ENCODE data around the gene RUVBL2.
A peak's percentile ranks its signal among the peaks of the same experiment; 100 is the strongest.
"Not testable (repeated sequence)": the region's sequence is repeated elsewhere in the genome, so short reads cannot be mapped to it uniquely, and the experiment has no call there.

RUVBL2 gene

GRCh38 chr19:49010453-49010852 is 16.8 kb downstream of the RUVBL2 start:
- TF ChIP-seq GATA1 (IDR thresholded peaks at IDR 0.05; ENCODE audit: low read depth, low read length): no peak
- no peak for TF ChIP-seq POLR2A (IDR thresholded peaks at IDR 0.05; ENCODE audit: low read length)
- no peak for DNase-seq

- DNase-seq: no peak
- TF ChIP-seq GATA1 (IDR thresholded peaks at IDR 0.05; ENCODE audit: low read depth, low read length): no peak
- no peak for TF ChIP-seq POLR2A (IDR thresholded peaks at IDR 0.05; ENCODE audit: low read length)
Observed at GRCh38 chr19:49011194-49011593, 17.5 kb downstream of the RUVBL2 start.

GRCh38 chr19:49014123-49014869 is 20.6 kb downstream of the RUVBL2 start:
- no peak for DNase-seq
- TF ChIP-seq GATA1 (IDR thresholded peaks at IDR 0.05; ENCODE audit: low read depth, low read length): no peak
- no peak for TF ChIP-seq POLR2A (IDR thresholded peaks at IDR 0.05; ENCODE audit: low read length)

- TF ChIP-seq POLR2A (IDR thresholded peaks at IDR 0.05; ENCODE audit: low read length): no peak
- no peak for TF ChIP-seq GATA1 (IDR thresholded peaks at IDR 0.05; ENCODE audit: low read depth, low read length)
- DNase-seq: no peak
Observed at GRCh38 chr19:49014870-49015255, 21.2 kb downstream of the RUVBL2 start.

GRCh38 chr19:49016067-49016839 is 22.6 kb downstream of the RUVBL2 start:
- no peak for DNase-seq
- TF ChIP-seq GATA1 (IDR thresholded peaks at IDR 0.05; ENCODE audit: low read depth, low read length) (no peak), POLR2A (IDR thresholded peaks at IDR 0.05; ENCODE audit: low read length) (no peak)

GRCh38 chr19:49017041-49017665 is 23.5 kb downstream of the RUVBL2 start, which contains the start of gene LHB:
TSS of gene LHB (minus strand) at chr19:49017091. CDS start at chr19:49017081, 10 bp downstream.
- TF ChIP-seq GATA1 (IDR thresholded peaks at IDR 0.05; ENCODE audit: low read depth, low read length): no peak
- TF ChIP-seq POLR2A (IDR thresholded peaks at IDR 0.05; ENCODE audit: low read length): no peak
- no peak for DNase-seq

- TF ChIP-seq GATA1 (IDR thresholded peaks at IDR 0.05; ENCODE audit: low read depth, low read length) (no peak), POLR2A (IDR thresholded peaks at IDR 0.05; ENCODE audit: low read length) (peak; percentile 34)
- DNase-seq: peak in 1 of 2 experiments; percentile 67
Observed at GRCh38 chr19:49017666-49018351, 24.1 kb downstream of the RUVBL2 start.

- DNase-seq: not testable (repeated sequence)
Observed at GRCh38 chr19:49018388-49019241, 24.9 kb downstream of the RUVBL2 start.

GRCh38 chr19:49019242-49019932 is 25.7 kb downstream of the RUVBL2 start:
- DNase-seq: peak in 1 of 2 experiments; percentile 71
- no peak for TF ChIP-seq POLR2A (IDR thresholded peaks at IDR 0.05; ENCODE audit: low read length)
- TF ChIP-seq GATA1 (IDR thresholded peaks at IDR 0.05; ENCODE audit: low read depth, low read length): no peak

GRCh38 chr19:49020342-49020741 is 26.7 kb downstream of the RUVBL2 start:
- no peak for DNase-seq
- TF ChIP-seq GATA1 (IDR thresholded peaks at IDR 0.05; ENCODE audit: low read depth, low read length) (no peak), POLR2A (IDR thresholded peaks at IDR 0.05; ENCODE audit: low read length) (no peak)

- DNase-seq: no peak
- TF ChIP-seq POLR2A (IDR thresholded peaks at IDR 0.05; ENCODE audit: low read length): no peak
- TF ChIP-seq GATA1 (IDR thresholded peaks at IDR 0.05; ENCODE audit: low read depth, low read length): no peak
Observed at GRCh38 chr19:49020931-49021895, 27.5 kb downstream of the RUVBL2 start.

Data from erythroblast (primary cell).